DMS53 treated with DMSO at 0.1 percent for 48 hours (cell line): ENCODE measurements around the gene LIN54.
A peak's percentile ranks its signal among the peaks of the same experiment; 100 is the strongest.
"Not testable (repeated sequence)": the region's sequence is repeated elsewhere in the genome, so short reads cannot be mapped to it uniquely, and the experiment has no call there.

Experiments
- DNase-seq: peaks from one replicate; lab custom pipeline; 2025; ENCODE audit not compliant: unreplicated experiment; lab: John Stamatoyannopoulos, UW

The LIN54 gene

GRCh38 chr4:83010522-83011318 lies at the start of gene LIN54:
Gene LIN54, minus strand, starts transcription at chr4:83010823. Its CDS starts 25,979 bp downstream, at chr4:82984844.
- peak; percentile 27 for DNase-seq

GRCh38 chr4:83054928-83055327 lies 44.3 kb upstream of the LIN54 start:
- no peak for DNase-seq

GRCh38 chr4:83048781-83049180 lies 38.2 kb upstream of the LIN54 start:
- DNase-seq, result not testable (repeated sequence)

- no peak for DNase-seq
Measured at GRCh38 chr4:83046693-83047473, 36.3 kb upstream of the LIN54 start.

- no peak for DNase-seq
Measured at GRCh38 chr4:83043801-83044407, 33.3 kb upstream of the LIN54 start.

GRCh38 chr4:83043157-83043556 lies 32.5 kb upstream of the LIN54 start:
- DNase-seq, result not testable (repeated sequence)

GRCh38 chr4:83040269-83040668 lies 29.6 kb upstream of the LIN54 start:
- DNase-seq, result no peak

GRCh38 chr4:83036991-83037665 lies 26.5 kb upstream of the LIN54 start:
- no peak for DNase-seq

GRCh38 chr4:83034630-83035494 lies 24.2 kb upstream of the LIN54 start, which contains the start of gene COPS4:
Gene COPS4, plus strand, starts transcription at chr4:83035183. Its CDS starts 42 bp downstream, at chr4:83035225.
- DNase-seq, result peak; percentile 96

- DNase-seq, result no peak
Measured at GRCh38 chr4:83029688-83030087, 19.1 kb upstream of the LIN54 start.

GRCh38 chr4:83028976-83029375 lies 18.4 kb upstream of the LIN54 start:
- no peak for DNase-seq

- DNase-seq, result no peak
Measured at GRCh38 chr4:83025563-83025962, 14.9 kb upstream of the LIN54 start.

- DNase-seq, result no peak
Measured at GRCh38 chr4:83024233-83024632, 13.6 kb upstream of the LIN54 start.

- not testable (repeated sequence) for DNase-seq
Measured at GRCh38 chr4:83023599-83023998, 13.0 kb upstream of the LIN54 start.

- no peak for DNase-seq
Measured at GRCh38 chr4:83022724-83023450, 12.3 kb upstream of the LIN54 start.

- DNase-seq, result no peak
Measured at GRCh38 chr4:83019794-83020494, 9.3 kb upstream of the LIN54 start.

GRCh38 chr4:83013902-83014301 lies 3.3 kb upstream of the LIN54 start:
- no peak for DNase-seq

- DNase-seq, result peak; percentile 26
Measured at GRCh38 chr4:83013420-83013867, 2.8 kb upstream of the LIN54 start.
